Loucy (cell line): Measurements from ENCODE around the gene ZNF398.

ENCODE experiments used
- H2AFZ ChIP-seq: fragments of 200-600 bp; sonication (generic); 2 replicates; pipeline ENCODE4 v1.6.0; 2016; ENCODE audit warnings: antibody characterized with exemption, mild to moderate bottlenecking, low read length, moderate library complexity
- H3F3A ChIP-seq: fragments of 200-600 bp; 2 replicates; pipeline ENCODE4 v1.6.0; 2016; ENCODE audit warnings: antibody characterized with exemption, low read depth, mild to moderate bottlenecking
- H3K27me3 ChIP-seq: fragments of 200-600 bp; sonication (generic); 2 replicates; pipeline ENCODE4 v1.6.1; 2014; ENCODE audit warnings: low read length, mild to moderate bottlenecking; ENCODE audit not compliant: insufficient read depth, poor library complexity, severe bottlenecking
- H3K36me3 ChIP-seq: fragments of 200-600 bp; sonication (generic); 2 replicates; pipeline ENCODE4 v1.6.1; 2016; ENCODE audit warnings: low read length; ENCODE audit not compliant: insufficient read depth
- H3K4me1 ChIP-seq: fragments of 200-600 bp; sonication (generic); 2 replicates; pipeline ENCODE4 v1.5.1; 2014; ENCODE audit warnings: low read length, mild to moderate bottlenecking; ENCODE audit not compliant: insufficient read depth, poor library complexity, severe bottlenecking
- H3K4me2 ChIP-seq: fragments of 200-600 bp; sonication (generic); 2 replicates; pipeline ENCODE4 v1.6.0; 2014; ENCODE audit warnings: antibody characterized with exemption, low read length, low read depth, mild to moderate bottlenecking; ENCODE audit not compliant: poor library complexity, severe bottlenecking
- H3K4me3 ChIP-seq: fragments of 200-600 bp; sonication (generic); 2 replicates; pipeline ENCODE4 v1.5.1; 2014; ENCODE audit warnings: low read length, mild to moderate bottlenecking, mixed read lengths; ENCODE audit not compliant: poor library complexity, severe bottlenecking
- H3K79me2 ChIP-seq: fragments of 200-600 bp; sonication (generic); 2 replicates; pipeline ENCODE4 v1.6.1; 2014; ENCODE audit warnings: low read length; ENCODE audit not compliant: insufficient read depth
- H3K9ac ChIP-seq: fragments of 200-600 bp; sonication (generic); 2 replicates; pipeline ENCODE4 v1.6.0; 2014; ENCODE audit warnings: mild to moderate bottlenecking, low read depth, low read length, moderate library complexity; ENCODE audit not compliant: poor library complexity, severe bottlenecking
- H3K9me2 ChIP-seq: fragments of 200-600 bp; sonication (generic); replicated peaks from 2 replicates; pipeline ENCODE4 v1.6.1; 2016; ENCODE audit warnings: low read depth, low read length, mixed read lengths
- H3K9me3 ChIP-seq: fragments of 200-600 bp; sonication (generic); 2 replicates; pipeline ENCODE4 v1.6.1; 2014; ENCODE audit warnings: mild to moderate bottlenecking, antibody characterized with exemption, low read length, low read depth; ENCODE audit not compliant: insufficient read depth
- H4K20me1 ChIP-seq: fragments of 200-600 bp; sonication (generic); 2 replicates; pipeline ENCODE4 v1.6.0; 2014; ENCODE audit warnings: antibody characterized with exemption, low read length, mild to moderate bottlenecking; ENCODE audit not compliant: insufficient read depth, poor library complexity, severe bottlenecking
- EZH2phosphoT487 ChIP-seq: fragments of 200-600 bp; IDR thresholded peaks from 2 replicates; pipeline ENCODE4 v1.6.1; 2018; ENCODE audit warnings: antibody characterized with exemption, mild to moderate bottlenecking, moderate library complexity, borderline replicate concordance
- TF ChIP-seq, protein P1 (sequence below): fragments of 200-600 bp; sonication (generic); conservative IDR thresholded peaks from 2 replicates; pipeline ENCODE4 v1.5.1; 2014; ENCODE audit warnings: mild to moderate bottlenecking, antibody characterized with exemption, low read length

ZNF398 gene

DNA sequence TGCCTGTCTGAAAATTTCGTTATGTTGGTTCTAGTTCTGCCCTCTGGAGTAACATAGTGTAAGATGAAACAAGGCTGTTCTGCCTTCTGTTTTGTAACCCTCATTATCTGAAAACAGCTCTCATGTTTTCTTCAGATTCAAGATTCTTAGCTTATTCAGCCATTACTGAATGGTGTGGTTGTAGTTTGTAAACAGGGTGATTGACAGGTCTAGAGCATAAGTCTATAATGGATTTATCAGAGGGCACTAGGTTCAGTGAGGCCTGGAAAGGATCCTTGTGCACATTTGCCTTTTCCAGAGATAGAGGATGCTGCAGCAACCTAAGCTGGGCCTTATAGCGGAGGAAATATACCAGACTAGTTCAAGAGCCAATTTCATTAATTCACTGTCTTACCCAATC lies 6.1 kb downstream of the ZNF398 start:
- Histone ChIP-seq H3K79me2 (peaks cover 50% of the 10 kb centered on the region), H4K20me1 (peaks cover 17% of the 10 kb centered on the region), H3K36me3 (peaks cover 18% of the 10 kb centered on the region; the same call in 1 of the 2 replicates)

DNA sequence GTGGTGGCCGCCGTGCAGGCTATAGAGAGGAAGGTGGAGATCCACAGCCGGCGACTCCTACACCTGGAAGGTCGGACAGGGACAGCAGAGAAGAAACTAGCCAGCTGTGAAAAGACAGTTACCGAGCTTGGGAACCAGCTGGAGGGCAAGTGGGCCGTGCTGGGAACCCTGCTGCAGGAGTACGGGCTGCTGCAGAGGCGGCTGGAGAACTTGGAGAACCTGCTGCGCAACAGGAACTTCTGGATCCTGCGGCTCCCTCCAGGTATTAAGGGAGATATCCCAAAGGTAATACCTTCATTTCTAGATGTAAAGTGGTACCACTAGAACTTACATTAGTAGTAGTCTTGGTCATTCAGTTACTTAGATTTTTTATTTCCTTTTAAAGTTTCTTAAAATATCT lies 6.8 kb downstream of the ZNF398 start:
- TF ChIP-seq, protein P1, sequence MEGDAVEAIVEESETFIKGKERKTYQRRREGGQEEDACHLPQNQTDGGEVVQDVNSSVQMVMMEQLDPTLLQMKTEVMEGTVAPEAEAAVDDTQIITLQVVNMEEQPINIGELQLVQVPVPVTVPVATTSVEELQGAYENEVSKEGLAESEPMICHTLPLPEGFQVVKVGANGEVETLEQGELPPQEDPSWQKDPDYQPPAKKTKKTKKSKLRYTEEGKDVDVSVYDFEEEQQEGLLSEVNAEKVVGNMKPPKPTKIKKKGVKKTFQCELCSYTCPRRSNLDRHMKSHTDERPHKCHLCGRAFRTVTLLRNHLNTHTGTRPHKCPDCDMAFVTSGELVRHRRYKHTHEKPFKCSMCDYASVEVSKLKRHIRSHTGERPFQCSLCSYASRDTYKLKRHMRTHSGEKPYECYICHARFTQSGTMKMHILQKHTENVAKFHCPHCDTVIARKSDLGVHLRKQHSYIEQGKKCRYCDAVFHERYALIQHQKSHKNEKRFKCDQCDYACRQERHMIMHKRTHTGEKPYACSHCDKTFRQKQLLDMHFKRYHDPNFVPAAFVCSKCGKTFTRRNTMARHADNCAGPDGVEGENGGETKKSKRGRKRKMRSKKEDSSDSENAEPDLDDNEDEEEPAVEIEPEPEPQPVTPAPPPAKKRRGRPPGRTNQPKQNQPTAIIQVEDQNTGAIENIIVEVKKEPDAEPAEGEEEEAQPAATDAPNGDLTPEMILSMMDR, result no peak
- no peak for TF ChIP-seq EZH2phosphoT487
- no peak overlapping the region for H3K9ac ChIP-seq
- peaks cover 18% of the 10 kb centered on the region; the same call in 1 of the 2 replicates for H3K36me3 ChIP-seq

More for the DNA sequence above, 6.1 kb downstream of the ZNF398 start:
- no peak for TF ChIP-seq EZH2phosphoT487
- H3K4me3 ChIP-seq, result no peak overlapping the region
- no peak overlapping the region for H3K9ac ChIP-seq
- no peak overlapping the region for H3K4me2 ChIP-seq
- H2AFZ ChIP-seq, result no peak overlapping the region
- H3F3A ChIP-seq, result no peaks in the 10 kb centered on the region
- H3K9me3 ChIP-seq, result no peaks in the 10 kb centered on the region
- no peaks in the 10 kb centered on the region for H3K9me2 ChIP-seq
- no peaks in the 10 kb centered on the region for H3K27me3 ChIP-seq
- peaks cover 9% of the 10 kb centered on the region for H3K4me1 ChIP-seq

DNA sequence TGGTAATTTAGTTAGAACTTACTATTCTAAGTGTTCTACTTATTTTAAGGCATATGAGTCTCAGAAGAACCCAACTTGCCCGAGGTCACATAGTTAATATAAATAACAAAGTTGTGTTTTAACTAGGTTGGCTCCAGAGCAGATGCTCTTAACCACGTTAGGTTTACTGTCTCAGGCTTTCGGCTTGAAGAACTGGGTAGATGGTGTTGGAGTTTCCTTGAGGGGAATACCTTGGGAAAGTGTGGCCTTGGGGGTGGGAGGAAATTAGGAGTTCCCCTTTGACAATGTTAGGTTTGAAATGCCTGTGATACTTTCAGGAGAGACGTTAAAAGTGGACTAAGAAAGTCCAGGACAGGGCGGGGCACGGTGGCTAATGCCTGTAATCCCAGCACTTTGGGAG lies 9.6 kb downstream of the ZNF398 start:
- H3K9me2 ChIP-seq, result no peaks in the 10 kb centered on the region
- no peak overlapping the region for H3K4me2 ChIP-seq
- H3K9ac ChIP-seq, result no peak overlapping the region
- H3K36me3 ChIP-seq, result peaks cover 33% of the 10 kb centered on the region; the same call in 1 of the 2 replicates
- H3K4me3 ChIP-seq, result no peak overlapping the region
- no peak overlapping the region for H2AFZ ChIP-seq
- no peaks in the 10 kb centered on the region for H3K27me3 ChIP-seq
- TF ChIP-seq, protein P1, result no peak
- TF ChIP-seq EZH2phosphoT487, result no peak
- peaks cover 22% of the 10 kb centered on the region; the same call in 1 of the 2 replicates for H3K79me2 ChIP-seq
- no peaks in the 10 kb centered on the region for H4K20me1 ChIP-seq
- H3F3A ChIP-seq, result no peaks in the 10 kb centered on the region
- H3K9me3 ChIP-seq, result no peaks in the 10 kb centered on the region
- H3K4me1 ChIP-seq, result no peaks in the 10 kb centered on the region

More for the DNA sequence above, 6.8 kb downstream of the ZNF398 start:
- Histone ChIP-seq H3K4me1 (peaks cover 4% of the 10 kb centered on the region), H4K20me1 (peaks cover 11% of the 10 kb centered on the region), H3F3A (no peaks in the 10 kb centered on the region), H3K27me3 (no peaks in the 10 kb centered on the region), H3K4me2 (no peak overlapping the region), H3K9me2 (no peaks in the 10 kb centered on the region), H3K9me3 (no peaks in the 10 kb centered on the region), H2AFZ (no peak overlapping the region), H3K79me2 (peaks cover 45% of the 10 kb centered on the region), H3K4me3 (no peak overlapping the region)

DNA sequence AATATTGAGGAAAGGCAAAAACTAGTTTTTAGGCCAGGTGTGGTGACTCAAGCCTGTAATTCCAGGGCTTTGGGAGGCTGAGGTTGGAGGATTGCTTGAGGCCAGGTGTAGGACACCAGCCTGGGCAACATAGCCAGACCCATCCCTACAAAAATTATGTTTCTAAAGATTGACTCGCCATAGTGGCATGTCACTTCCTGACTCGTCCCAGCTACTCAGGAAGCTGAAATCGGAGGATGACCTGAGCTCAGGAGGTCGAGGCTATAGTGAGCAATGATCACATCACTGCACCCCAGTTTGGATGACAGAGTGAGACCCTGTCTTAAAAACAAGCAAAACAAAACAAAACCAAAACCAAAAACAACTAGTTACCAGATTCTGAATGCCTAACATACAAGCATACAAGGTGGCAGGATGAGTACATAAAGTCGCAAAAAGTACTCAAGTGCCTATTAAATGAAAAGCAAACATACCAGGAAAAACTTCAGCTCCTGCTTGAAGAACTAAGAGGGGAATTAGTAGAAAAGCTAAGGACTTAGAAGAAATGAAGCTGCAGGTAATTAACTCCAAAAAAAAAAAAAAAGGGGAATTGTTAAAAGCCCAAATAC lies 14.1 kb downstream of the ZNF398 start:
- no peak overlapping the region for H3K9ac ChIP-seq
- no peaks in the 10 kb centered on the region for H3F3A ChIP-seq
- no peak overlapping the region for H2AFZ ChIP-seq
- H3K79me2 ChIP-seq, result peaks cover 6% of the 10 kb centered on the region; the same call in 1 of the 2 replicates
- no peaks in the 10 kb centered on the region for H3K9me3 ChIP-seq
- no peaks in the 10 kb centered on the region for H3K4me1 ChIP-seq
- H3K9me2 ChIP-seq, result no peaks in the 10 kb centered on the region
- H4K20me1 ChIP-seq, result no peaks in the 10 kb centered on the region
- TF ChIP-seq EZH2phosphoT487, result no peak
- TF ChIP-seq, protein P1, result no peak
- no peak overlapping the region for H3K4me2 ChIP-seq
- H3K4me3 ChIP-seq, result no peak overlapping the region
- H3K36me3 ChIP-seq, result peaks cover 44% of the 10 kb centered on the region; the same call in 1 of the 2 replicates
- no peaks in the 10 kb centered on the region for H3K27me3 ChIP-seq
